H1 (cell line): ENCODE measurements around the gene MAGI2.

Experiments
- CTCF ChIP-seq, 3 experiments: IDR thresholded peaks; 1 replicate in 2 of 3; 2 replicates in 1 of 3; pipeline versions ENCODE4 v1.5.1 to v1.6.1; 2011; ENCODE audit warnings: low read length in 3 of 3, mild to moderate bottlenecking in 3 of 3, inconsistent platforms in 2 of 3, low read depth in 1 of 3, moderate library complexity in 1 of 3; ENCODE audit not compliant: insufficient read depth in 1 of 3; ENCODE audit errors: control extremely low read depth in 1 of 3
- POLR2AphosphoS5 ChIP-seq: IDR thresholded peaks from 2 replicates; pipeline ENCODE4 v1.6.1; 2011; ENCODE audit warnings: low read depth, low read length
- RBBP5 ChIP-seq: IDR thresholded peaks from 2 replicates; pipeline ENCODE4 v1.7.1; 2012; ENCODE audit warnings: low read depth, mild to moderate bottlenecking, inconsistent platforms, low read length, moderate library complexity, borderline replicate concordance

DNA sequence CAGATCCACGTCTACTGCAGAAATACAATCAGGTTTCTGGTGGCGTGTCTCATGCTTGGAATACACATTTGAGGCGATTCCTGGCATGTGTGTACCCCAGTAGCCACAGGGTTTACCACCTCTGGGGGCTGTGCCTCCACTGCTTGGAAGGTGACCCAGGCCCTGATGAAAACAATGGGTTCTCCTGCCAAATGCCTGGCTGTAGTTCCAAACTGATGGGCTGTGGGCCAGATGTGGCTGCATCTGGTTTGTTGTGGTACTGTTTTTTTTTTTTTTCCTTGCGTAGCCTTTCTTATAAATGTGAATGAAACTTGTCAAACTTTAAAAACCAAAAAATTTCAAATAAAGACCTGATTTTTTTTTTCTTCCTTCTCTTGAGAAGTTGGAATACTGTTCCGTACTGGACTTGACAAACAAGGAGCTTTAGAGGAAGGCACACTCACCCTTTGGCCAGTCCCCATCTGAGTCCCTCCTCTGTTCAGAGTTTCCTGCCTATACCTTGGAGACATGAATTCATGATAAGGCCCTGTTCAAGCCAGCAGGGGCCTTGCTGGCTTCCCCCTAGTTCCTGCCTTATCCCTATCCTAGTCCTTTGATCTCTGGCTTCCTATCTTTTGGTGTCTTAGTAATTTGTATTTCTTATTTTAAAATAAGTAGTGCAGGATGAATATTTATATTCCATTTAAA lies 1437.8 kb downstream of the MAGI2 start:
- TF ChIP-seq POLR2AphosphoS5 (no peak), CTCF (IDR thresholded peaks at IDR 0.05; ENCODE audit: control extremely low read depth in 1 of 3, insufficient read depth in 1 of 3, low read depth in 1 of 3, low read length in 3 of 3) (no peak), RBBP5 (no peak)
